Activated T-helper 1 cell treated with anti-CD3 and anti-CD28 coated beads, Interleukin-12 subunit alpha, Interleukin-12 subunit beta, Interleukin-2, Interleukin-4 antibody, amounts not matched to agents 30 ng/mL and 10 ng/mL and 1 ng/mL, durations not matched to agents 14 hours and 24 hours and 36 hours (primary cell): ENCODE measurements around the gene ITPK1. TPM values are rescaled to one million over a fixed set of nuclear protein-coding genes. Genes with fewer than 3 reads are reported as not detected.

Source experiments
- DNase-seq: peaks from one replicate; pipeline ENCODE4 v3.0.0; 2021; ENCODE audit warnings: low spot score
- H3K27ac Mint-ChIP-seq: one replicate; pipeline ENCODE4 v1.8.0; 2021; ENCODE audit warnings: mild to moderate bottlenecking, mixed read lengths
- H3K27me3 Mint-ChIP-seq: one replicate; pipeline ENCODE4 v1.8.0; 2022; ENCODE audit warnings: mild to moderate bottlenecking, moderate library complexity, mixed read lengths; ENCODE audit not compliant: insufficient read depth
- H3K36me3 Mint-ChIP-seq: one replicate; pipeline ENCODE4 v1.8.0; 2021; ENCODE audit warnings: low read depth, mixed read lengths
- H3K4me1 Mint-ChIP-seq: one replicate; pipeline ENCODE4 v1.8.0; 2021; ENCODE audit warnings: low read depth, mixed read lengths
- H3K4me3 Mint-ChIP-seq: one replicate; pipeline ENCODE4 v1.8.0; 2021; ENCODE audit warnings: mild to moderate bottlenecking, moderate library complexity, mixed read lengths
- H3K9me3 Mint-ChIP-seq: one replicate; pipeline ENCODE4 v1.8.0; 2021; ENCODE audit warnings: mixed read lengths
- intact Hi-C: fragments of 100-400 bp; cut with micrococcal nuclease; formaldehyde crosslinking; loops from one replicate; pipeline ENCODE4 v1.15.1; 2024
- total RNA-seq: library from RNA; stranded (reverse); gene quantifications from 2 replicates; pipeline ENCODE4 v1.2.3, GENCODE V29; 2022

The ITPK1 gene
- total RNA-seq, 1 donor from 2014 or later: 71.0 TPM

DNA sequence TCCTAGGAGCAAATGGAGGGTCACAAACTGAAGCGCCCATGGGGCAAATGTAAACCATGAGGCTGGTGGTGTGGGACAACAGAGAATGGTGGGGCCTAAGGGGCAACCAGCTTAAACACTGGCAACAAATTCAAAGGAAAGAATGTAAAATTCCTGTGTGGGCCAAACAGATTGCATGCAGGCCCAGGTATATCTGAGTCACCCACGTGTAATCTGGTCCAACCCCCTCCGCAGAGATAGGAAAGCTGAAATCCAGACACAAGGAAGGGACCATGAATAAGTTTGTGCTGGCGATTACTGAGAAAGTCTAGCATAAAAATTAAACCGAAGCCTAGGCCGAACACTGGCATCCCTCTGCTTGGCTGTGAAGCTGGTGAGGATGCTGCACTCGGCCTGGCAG, 71.6 kb downstream of the ITPK1 start:
- DNase-seq: no peak
- intact Hi-C loops: no loop called here
- Mint-ChIP-seq H3K4me3 (no peak overlapping the region), H3K4me1 (peaks cover 27% of the 10 kb centered on the region), H3K27me3 (peaks cover 2% of the 10 kb centered on the region), H3K36me3 (peaks cover under 1% of the 10 kb centered on the region), H3K27ac (no peak overlapping the region), H3K9me3 (no peaks in the 10 kb centered on the region)

DNA sequence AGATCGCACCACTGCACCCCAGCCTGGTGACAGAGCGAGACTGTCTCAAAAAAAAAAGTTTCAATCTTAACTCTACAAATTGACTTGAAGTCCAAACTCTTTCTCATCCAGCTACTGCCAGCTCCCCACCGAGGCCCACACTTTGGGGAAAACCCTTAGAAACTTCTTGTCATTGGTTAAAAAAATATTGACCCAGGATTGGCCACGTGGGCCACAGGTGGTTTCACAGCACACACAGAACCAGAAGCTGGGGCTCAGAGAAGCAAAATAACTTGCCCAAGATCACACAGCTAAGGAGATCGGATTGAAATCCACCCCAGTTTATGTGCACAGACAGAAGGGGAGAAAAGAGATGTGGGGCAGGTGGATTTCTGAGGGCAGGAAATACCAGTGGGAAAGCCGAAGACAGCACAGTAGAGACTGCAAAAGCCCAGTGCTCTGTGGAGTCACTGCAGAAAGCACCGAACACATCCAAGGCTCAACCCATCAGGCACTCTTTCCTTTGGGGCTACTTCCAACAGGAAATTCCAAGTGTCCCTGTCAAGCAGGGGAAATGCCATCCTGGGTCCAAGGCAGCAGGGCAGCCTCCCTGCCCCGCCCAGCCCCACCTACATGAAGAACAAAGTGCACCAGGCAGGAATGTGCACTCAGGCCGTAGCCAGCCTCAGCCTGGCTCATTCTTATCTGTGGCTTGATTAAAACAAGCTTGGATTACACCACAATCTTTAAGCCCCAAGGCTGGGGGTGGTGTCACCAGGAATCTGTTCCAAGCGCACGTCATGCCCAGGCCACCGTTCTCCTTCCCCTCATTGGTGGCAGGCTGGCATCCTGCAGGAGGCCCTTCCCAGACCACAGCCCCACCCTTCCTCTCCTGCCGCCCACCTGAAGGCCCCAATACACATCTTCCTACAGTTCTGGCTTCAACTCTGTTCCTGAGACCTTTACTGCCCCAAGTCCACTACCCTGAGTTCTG, 72.5 kb downstream of the ITPK1 start:
- intact Hi-C loops: no loop called here
- no peak for DNase-seq
- H3K36me3 Mint-ChIP-seq: no peaks in the 10 kb centered on the region
- H3K27me3 Mint-ChIP-seq: peaks cover 2% of the 10 kb centered on the region
- peaks cover 30% of the 10 kb centered on the region for H3K4me1 Mint-ChIP-seq
- peak overlapping the region; percentile 69 for H3K27ac Mint-ChIP-seq
- H3K9me3 Mint-ChIP-seq: no peaks in the 10 kb centered on the region
- H3K4me3 Mint-ChIP-seq: no peak overlapping the region

DNA sequence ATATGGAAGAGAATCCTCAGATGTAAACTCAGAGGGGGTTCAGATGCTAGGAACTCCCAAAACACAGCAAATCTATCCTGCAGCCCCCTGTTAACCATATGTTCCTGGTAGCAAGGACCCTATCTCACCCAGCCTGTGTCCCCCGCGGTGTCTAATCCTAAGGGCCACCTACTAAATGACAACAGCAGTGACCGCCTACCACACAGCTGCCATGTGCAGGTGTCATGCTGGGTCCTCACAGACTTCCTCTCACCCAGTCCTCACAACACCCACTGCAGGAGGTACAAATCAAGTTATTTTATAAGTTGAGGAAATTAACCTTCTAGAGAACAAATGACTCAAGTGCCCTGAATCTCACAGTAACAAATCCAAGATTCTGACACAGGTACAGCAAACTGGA, 73.9 kb downstream of the ITPK1 start:
- Mint-ChIP-seq H3K4me1 (peaks cover 30% of the 10 kb centered on the region), H3K36me3 (no peaks in the 10 kb centered on the region), H3K9me3 (no peaks in the 10 kb centered on the region), H3K27ac (no peak overlapping the region), H3K4me3 (no peak overlapping the region), H3K27me3 (peaks cover 2% of the 10 kb centered on the region)
- no peak for DNase-seq
- intact Hi-C loops: no loop called here

DNA sequence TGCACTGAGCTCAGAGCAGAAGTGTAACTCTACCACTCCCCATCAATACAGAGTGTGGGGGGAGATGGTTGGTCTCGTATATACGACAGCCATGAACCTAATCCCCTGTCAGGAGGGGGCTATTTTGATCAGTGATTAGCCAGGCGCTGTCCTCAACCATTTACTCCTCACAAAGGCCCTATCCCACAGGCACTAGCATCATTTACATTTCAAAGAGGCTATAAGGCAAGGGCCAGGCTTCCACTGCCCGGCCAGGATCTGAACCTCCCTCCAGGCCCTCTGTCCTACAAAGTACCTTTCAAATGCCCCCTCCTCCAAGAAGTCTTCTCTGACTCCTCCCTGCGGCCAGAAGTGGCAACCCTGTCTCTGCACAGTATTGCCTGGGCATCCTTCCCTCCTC, 74.7 kb downstream of the ITPK1 start:
- H3K9me3 Mint-ChIP-seq: no peaks in the 10 kb centered on the region
- no peak overlapping the region for H3K4me3 Mint-ChIP-seq
- H3K4me1 Mint-ChIP-seq: peaks cover 30% of the 10 kb centered on the region
- H3K27ac Mint-ChIP-seq: no peak overlapping the region
- intact Hi-C loops: no loop called here
- H3K27me3 Mint-ChIP-seq: peaks cover 2% of the 10 kb centered on the region
- H3K36me3 Mint-ChIP-seq: no peaks in the 10 kb centered on the region
- no peak for DNase-seq

DNA sequence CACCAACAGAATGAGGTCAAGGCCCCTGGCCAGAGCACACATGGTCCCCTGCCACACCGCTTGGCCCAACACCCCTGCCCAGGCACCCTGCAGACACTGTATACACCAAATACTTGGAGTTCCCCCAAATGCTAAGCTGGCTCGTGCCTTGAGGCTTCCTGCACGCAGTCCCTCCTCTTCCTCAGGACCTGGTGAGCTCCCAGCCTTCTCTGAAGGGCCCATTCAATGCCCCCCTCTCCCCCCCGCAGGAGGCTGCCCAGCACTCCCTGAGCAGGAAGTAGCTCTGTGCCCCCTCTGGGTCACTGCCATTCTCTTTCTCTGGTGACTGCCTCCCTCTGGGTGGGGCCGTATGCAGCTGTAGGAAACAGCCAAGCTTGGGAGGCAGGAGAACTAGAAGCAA, 75.3 kb downstream of the ITPK1 start:
- intact Hi-C loops: no loop called here
- no peak for DNase-seq
- H3K4me3 Mint-ChIP-seq: no peak overlapping the region
- H3K36me3 Mint-ChIP-seq: no peaks in the 10 kb centered on the region
- H3K9me3 Mint-ChIP-seq: no peaks in the 10 kb centered on the region
- no peaks in the 10 kb centered on the region for H3K27me3 Mint-ChIP-seq
- peaks cover 30% of the 10 kb centered on the region for H3K4me1 Mint-ChIP-seq
- no peak overlapping the region for H3K27ac Mint-ChIP-seq

DNA sequence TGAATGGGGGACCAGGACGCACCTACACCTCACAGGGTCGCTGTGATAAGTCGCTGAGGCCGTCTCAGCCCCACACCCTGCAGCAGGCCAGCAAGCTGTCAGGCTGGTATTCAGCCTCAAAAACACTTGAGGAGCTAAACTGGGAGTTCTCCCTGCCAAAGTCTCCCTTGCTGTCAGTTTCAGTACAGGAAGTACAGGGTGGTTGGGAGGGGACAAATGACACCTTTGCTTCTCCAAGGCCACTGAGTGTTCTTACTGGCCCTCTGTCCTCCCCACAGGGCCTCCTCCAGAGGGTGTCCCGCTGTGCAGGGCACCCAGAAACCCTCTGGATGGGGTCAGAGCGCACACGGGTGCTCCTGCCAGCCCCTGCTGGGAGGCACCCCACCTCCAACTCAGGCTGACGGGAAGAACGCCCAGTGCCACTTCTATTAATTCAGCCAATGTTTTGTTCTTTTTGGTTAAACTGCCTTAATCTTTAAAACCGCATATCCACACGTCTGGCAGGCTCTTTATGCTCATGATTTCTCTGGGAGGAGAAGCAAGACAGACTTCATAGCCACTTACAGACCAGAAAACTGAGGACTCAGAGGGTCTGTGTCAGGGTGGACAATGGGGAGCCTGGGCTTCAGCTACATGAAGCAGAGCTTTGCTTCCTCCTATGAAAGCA, 75.9 kb downstream of the ITPK1 start:
- H3K4me3 Mint-ChIP-seq: no peak overlapping the region
- H3K27ac Mint-ChIP-seq: no peak overlapping the region
- intact Hi-C loops: no loop called here
- H3K36me3 Mint-ChIP-seq: no peaks in the 10 kb centered on the region
- H3K27me3 Mint-ChIP-seq: no peaks in the 10 kb centered on the region
- no peaks in the 10 kb centered on the region for H3K9me3 Mint-ChIP-seq
- peaks cover 30% of the 10 kb centered on the region for H3K4me1 Mint-ChIP-seq
- no peak for DNase-seq

DNA sequence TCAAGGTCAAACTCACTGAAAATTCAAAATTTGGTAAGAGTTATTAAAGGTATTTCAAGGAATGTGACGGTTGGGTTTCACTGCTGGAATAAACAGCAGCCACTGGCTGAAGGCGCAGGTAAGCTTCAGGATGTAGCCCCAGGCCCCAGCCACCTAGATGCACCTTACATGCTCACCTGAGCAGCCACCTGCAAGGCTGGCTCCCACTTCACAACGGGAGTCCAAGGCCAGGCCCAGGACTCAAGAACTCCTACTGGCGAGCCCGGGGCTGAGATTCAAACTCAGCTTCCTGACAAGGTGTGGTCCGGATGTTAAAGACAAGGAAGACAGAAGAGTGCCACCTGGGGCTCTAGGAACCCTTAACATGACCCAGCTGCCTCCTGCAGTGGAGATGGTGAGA, 78.4 kb downstream of the ITPK1 start:
- Mint-ChIP-seq H3K36me3 (no peaks in the 10 kb centered on the region), H3K9me3 (no peaks in the 10 kb centered on the region), H3K27ac (no peak overlapping the region), H3K27me3 (no peaks in the 10 kb centered on the region), H3K4me1 (peaks cover 22% of the 10 kb centered on the region), H3K4me3 (no peak overlapping the region)
- DNase-seq: no peak
- intact Hi-C loops: no loop called here

DNA sequence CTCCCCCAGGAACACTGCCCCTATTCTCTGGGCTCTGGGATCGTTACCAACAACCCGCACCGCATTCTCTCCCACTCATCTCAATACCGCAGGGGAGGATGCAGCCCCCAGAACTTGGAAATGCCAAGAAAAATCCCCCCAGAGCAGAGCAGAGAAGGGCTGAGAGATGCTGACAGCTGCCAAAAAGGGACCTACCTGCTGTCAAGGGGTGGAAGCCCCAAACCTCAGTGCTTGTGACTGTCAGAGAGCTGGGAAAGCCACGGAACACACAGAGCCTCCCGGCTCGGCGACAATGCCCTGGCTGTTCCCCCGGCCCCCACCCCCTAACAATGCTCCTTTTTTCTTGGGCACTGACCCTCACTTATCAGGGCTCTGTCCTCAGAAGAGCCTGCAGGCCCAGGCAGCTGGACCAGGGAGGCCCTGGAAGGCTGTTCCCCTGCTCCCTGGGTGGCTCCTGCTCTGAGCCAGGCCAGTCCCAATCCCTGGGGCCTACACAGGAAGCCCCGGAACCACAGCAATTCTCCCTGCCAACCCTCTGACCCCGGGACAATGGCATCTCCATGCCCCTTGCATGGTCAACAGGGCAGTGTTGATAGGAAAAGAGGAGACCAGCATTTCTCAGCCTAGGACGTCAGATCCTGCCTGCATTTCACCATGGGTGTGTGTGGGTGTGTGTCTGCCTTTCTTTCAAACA, 78.9 kb downstream of the ITPK1 start:
- no peak overlapping the region for H3K4me3 Mint-ChIP-seq
- H3K27me3 Mint-ChIP-seq: no peaks in the 10 kb centered on the region
- intact Hi-C loops: no loop called here
- H3K27ac Mint-ChIP-seq: no peak overlapping the region
- no peak for DNase-seq
- H3K4me1 Mint-ChIP-seq: peaks cover 19% of the 10 kb centered on the region
- H3K36me3 Mint-ChIP-seq: no peaks in the 10 kb centered on the region
- H3K9me3 Mint-ChIP-seq: no peaks in the 10 kb centered on the region

DNA sequence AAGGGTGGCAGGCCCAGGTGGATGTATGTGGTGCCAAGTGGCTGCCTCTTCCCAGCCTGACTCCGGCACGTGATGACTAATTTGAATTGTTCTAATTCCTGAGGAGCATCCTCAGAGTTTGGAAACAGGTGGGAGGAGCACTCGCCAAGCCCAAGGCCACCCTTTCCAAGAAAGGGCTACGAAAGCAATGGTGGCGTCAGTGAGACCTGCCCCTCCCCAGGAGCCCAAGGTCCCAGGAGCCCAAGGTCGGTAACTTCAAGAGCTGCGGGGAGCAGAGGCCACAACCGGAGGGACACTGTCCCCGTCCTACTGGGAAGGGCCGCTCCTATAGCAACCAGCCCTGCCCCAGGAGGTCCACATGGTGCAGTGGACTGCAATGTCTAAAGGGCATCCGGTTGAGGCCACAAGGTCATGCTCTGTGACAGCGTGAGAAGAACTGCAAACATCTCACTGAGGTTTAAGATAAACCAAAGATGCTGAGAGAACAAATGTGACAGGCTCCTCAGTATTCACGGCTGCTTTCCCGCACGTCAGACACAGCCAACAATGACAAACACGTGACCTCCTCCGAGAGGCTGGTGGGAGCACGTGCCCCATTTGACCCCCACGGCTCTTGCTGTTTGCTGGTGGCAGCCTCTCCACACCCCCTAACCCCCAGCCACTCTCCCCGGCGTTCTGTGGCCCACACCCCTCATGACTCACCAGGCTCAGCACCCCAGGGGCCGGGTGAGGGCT, 79.6 kb downstream of the ITPK1 start:
- Mint-ChIP-seq H3K27me3 (no peaks in the 10 kb centered on the region), H3K36me3 (no peaks in the 10 kb centered on the region), H3K27ac (no peak overlapping the region), H3K9me3 (no peaks in the 10 kb centered on the region), H3K4me3 (no peak overlapping the region), H3K4me1 (peaks cover 19% of the 10 kb centered on the region)
- no peak for DNase-seq
- intact Hi-C loops: no loop called here

DNA sequence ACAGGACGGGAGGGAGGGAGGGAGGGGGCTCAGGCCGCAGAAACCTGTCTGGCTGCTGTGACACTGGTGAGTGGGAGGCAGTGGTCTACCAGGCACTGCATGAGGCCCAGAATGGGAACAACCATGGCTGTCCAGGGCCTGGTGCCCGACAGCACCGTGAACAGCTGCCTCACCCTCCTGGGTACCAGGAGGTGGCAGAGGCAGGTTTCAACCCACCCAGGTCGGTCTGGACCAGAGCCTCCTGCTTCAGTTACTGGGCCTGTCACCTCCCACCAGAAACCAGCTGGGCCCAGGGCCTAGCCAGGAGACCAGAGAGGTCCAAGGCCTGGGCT, 80.2 kb downstream of the ITPK1 start:
- Mint-ChIP-seq H3K4me1 (peaks cover 19% of the 10 kb centered on the region), H3K9me3 (no peaks in the 10 kb centered on the region), H3K4me3 (no peak overlapping the region), H3K27me3 (no peaks in the 10 kb centered on the region), H3K36me3 (no peaks in the 10 kb centered on the region), H3K27ac (no peak overlapping the region)
- intact Hi-C loops: no loop called here
- DNase-seq: no peak

DNA sequence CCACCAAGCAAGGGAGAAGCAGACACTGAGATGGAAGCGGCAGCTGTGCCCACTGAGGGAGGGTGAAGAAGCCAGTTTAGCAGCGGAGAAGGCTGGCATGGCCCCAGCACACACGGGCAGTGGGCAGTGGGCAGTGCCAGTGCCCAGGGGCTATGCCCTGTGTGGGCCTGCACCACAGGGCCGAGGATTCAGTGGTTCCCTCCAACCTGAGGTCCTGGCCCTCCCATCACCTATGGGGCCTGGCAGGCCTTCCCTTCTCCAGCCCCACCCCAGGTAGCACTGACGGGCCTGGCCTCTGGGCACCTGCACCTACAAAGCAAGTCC, 81.1 kb downstream of the ITPK1 start:
- H3K4me1 Mint-ChIP-seq: peaks cover 19% of the 10 kb centered on the region
- H3K9me3 Mint-ChIP-seq: no peaks in the 10 kb centered on the region
- H3K4me3 Mint-ChIP-seq: no peak overlapping the region
- H3K27ac Mint-ChIP-seq: peak overlapping the region; percentile 58
- no peaks in the 10 kb centered on the region for H3K36me3 Mint-ChIP-seq
- no peaks in the 10 kb centered on the region for H3K27me3 Mint-ChIP-seq
- intact Hi-C loops: loop anchor here (5.0 kb wide), 1 partner anchor 98 kb away; no protein-coding TSS in a partner anchor
- DNase-seq: no peak

DNA sequence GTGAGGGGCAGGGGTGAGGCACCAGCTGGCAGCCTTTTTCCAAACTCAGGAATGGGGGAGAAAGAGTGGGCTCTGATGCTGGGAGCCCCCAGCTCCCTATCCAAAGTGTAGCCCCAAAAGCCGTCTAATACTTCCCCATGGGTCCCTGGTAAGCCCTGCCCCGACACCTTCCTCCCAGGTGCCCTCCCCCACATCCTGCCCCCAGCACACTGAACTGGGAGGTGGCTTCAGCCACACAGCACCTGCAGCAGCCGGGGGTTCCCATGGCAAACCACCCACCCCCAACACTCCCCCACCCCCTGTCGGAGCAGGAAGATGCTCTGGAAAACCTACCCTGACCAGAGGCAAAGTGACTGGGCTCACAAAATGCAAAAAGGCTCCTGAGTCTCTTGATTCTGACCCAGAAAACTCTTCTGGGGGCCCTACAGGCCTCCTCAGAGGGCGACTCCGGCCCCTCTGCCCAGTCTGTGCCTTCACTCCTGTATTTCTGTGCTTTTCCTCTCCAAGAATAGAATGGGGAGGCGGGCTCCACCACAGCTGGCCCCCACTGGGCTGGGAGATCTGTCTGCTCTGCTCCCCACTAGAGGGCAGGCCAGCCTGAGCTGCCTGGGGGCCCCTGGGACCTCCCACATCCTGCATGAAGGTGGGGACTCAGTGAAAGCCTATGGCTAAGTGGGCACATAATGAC, 81.6 kb downstream of the ITPK1 start:
- Mint-ChIP-seq H3K4me3 (no peak overlapping the region), H3K27ac (peak overlapping the region; percentile 58), H3K4me1 (peaks cover 16% of the 10 kb centered on the region), H3K27me3 (no peaks in the 10 kb centered on the region), H3K9me3 (no peaks in the 10 kb centered on the region), H3K36me3 (no peaks in the 10 kb centered on the region)
- peak; percentile 12 for DNase-seq
- intact Hi-C loops: loop anchor here (5.0 kb wide), 1 partner anchor 98 kb away; no protein-coding TSS in a partner anchor
